ENCODE results near the gene TUBGCP6. TPM values are rescaled to one million over a fixed set of nuclear protein-coding genes. Genes with fewer than 3 reads are reported as not detected.

The TUBGCP6 gene
- total RNA-seq, 6 experiments from 2014 or later = 10.4 to 22.6 (median 14.6) TPM

- no peak for TF ChIP-seq POLR2A (IDR thresholded peaks at IDR 0.05)
- TF ChIP-seq CTCF (IDR thresholded peaks at IDR 0.05) = no peak
- peak; percentile 30 to 77 (median 51) for ATAC-seq
- WGBS (ENCODE audit: insufficient coverage, low coverage, low lambda C conversion rate, missing lambda C conversion rate) = 68% methylated on average over 13 of the region's 24 CpGs
Measured at GRCh38 chr22:50258361-50259292, 13.8 kb upstream of the TUBGCP6 start.

GRCh38 chr22:50257451-50258360, 12.9 kb upstream of the TUBGCP6 start:
- H3K27ac ChIP-seq = peak overlapping the region in 2 of 3 donors; percentile 43 to 47
- peak; percentile 76 to 82 (median 79) for ATAC-seq
- intact Hi-C loops (cut with DNase I) = no loop called here
- 31% methylated on average over 7 of the region's 31 CpGs for WGBS (ENCODE audit: insufficient coverage, low coverage, low lambda C conversion rate, missing lambda C conversion rate)
- DNase-seq = peak; percentile 73 to 92 (median 89)
- no peaks in the 10 kb centered on the region for H3K27me3 ChIP-seq
- no peaks in the 10 kb centered on the region for H3K36me3 ChIP-seq
- H3K4me3 ChIP-seq = no peak overlapping the region
- no peak for TF ChIP-seq CTCF (IDR thresholded peaks at IDR 0.05)
- TF ChIP-seq POLR2A (IDR thresholded peaks at IDR 0.05) = no peak
- no peaks in the 10 kb centered on the region for H3K9me3 ChIP-seq
- peaks cover 0 to 24% (median 8%) of the 10 kb centered on the region in 4 donors for H3K4me1 ChIP-seq

More at GRCh38 chr22:50258361-50259292, 13.8 kb upstream of the TUBGCP6 start:
- no peaks in the 10 kb centered on the region for H3K9me3 ChIP-seq
- H3K4me1 ChIP-seq = peaks cover 0 to 24% (median 8%) of the 10 kb centered on the region in 4 donors
- no peaks in the 10 kb centered on the region for H3K36me3 ChIP-seq
- no peak overlapping the region for H3K4me3 ChIP-seq
- DNase-seq = peak in 2 of 3 donors; percentile 83 to 90
- H3K27me3 ChIP-seq = no peaks in the 10 kb centered on the region
- peak overlapping the region in 1 of 3 donors; percentile 43 for H3K27ac ChIP-seq
- intact Hi-C loops (cut with DNase I) = no loop called here

GRCh38 chr22:50257041-50257440, 12.2 kb upstream of the TUBGCP6 start:
- ATAC-seq = no peak

More at GRCh38 chr22:50257041-50257440, 12.2 kb upstream of the TUBGCP6 start:
- H3K27me3 ChIP-seq = no peaks in the 10 kb centered on the region
- no peaks in the 10 kb centered on the region for H3K36me3 ChIP-seq
- no peak for TF ChIP-seq CTCF (IDR thresholded peaks at IDR 0.05)
- no peak for TF ChIP-seq POLR2A (IDR thresholded peaks at IDR 0.05)
- peaks cover 0 to 27% (median 8%) of the 10 kb centered on the region in 4 donors for H3K4me1 ChIP-seq
- no peak overlapping the region for H3K4me3 ChIP-seq
- intact Hi-C loops (cut with DNase I) = no loop called here
- no peak for DNase-seq
- H3K27ac ChIP-seq = no peak overlapping the region
- H3K9me3 ChIP-seq = no peaks in the 10 kb centered on the region
- 81% methylated on average over 6 of the region's 16 CpGs for WGBS (ENCODE audit: insufficient coverage, low coverage, low lambda C conversion rate, missing lambda C conversion rate)
